DOHH2 (cell line): ENCODE results near the gene SCAPER.

Source experiments
- CTCF ChIP-seq: fragments of 200-600 bp; sonication (generic); IDR thresholded peaks from one replicate; pipeline ENCODE4 v1.5.1; 2014; ENCODE audit warnings: antibody characterized with exemption, mild to moderate bottlenecking, low read depth, low read length; ENCODE audit not compliant: poor library complexity, severe bottlenecking
- EZH2phosphoT487 ChIP-seq: fragments of 200-600 bp; sonication (generic); IDR thresholded peaks from 2 replicates; pipeline ENCODE4 v1.6.1; 2017; ENCODE audit warnings: borderline replicate concordance, mild to moderate bottlenecking, antibody characterized with exemption, low read length, moderate library complexity, mixed read lengths

- TF ChIP-seq CTCF = no peak
- TF ChIP-seq EZH2phosphoT487 = no peak
These were observed 237.0 kb downstream of the SCAPER start for GRCh38 chr15:76667943-76668715.
